Tibial nerve (tissue), 3 donors: ENCODE results near the gene MSI2.

Experiments used
- POLR2A ChIP-seq, 2 donors: fragments of 450-650 bp; IDR thresholded peaks; one replicate each; pipeline ENCODE4 v1.6.1; 2017; ENCODE audit warnings: antibody characterized with exemption in 2 of 2, mild to moderate bottlenecking in 2 of 2, moderate library complexity in 2 of 2
- TF ChIP-seq, protein P1 (sequence below), 5 experiments: fragments of 200-600 bp in 3 of 5; fragments of 450-650 bp in 2 of 5; sonication (generic) in 3 of 5; IDR thresholded peaks; one replicate each; pipeline ENCODE4 v1.5.1; 2016 to 2019; ENCODE audit warnings: antibody characterized with exemption in 5 of 5, mild to moderate bottlenecking in 3 of 5, moderate library complexity in 2 of 5

DNA sequence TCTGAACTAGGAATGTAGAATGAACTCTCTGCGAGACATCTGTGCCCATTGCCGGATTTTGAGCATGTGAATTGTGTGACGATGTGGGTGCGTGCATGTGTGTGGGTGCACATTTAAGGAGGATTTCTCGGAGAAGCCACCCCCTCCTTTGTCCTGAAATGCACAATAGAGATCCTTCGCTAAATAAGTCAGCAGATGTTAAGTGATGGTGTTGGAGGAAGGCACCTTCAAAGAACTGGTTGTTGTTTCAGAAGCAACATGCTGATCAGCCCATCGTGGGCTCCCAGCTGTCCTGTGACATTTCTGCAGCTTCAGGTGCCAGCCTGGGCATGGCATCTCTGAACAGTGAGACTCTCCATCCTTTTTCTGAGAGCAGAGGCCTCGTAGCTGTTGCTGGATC is 194.9 kb downstream of the MSI2 start:
- TF ChIP-seq, protein P1, sequence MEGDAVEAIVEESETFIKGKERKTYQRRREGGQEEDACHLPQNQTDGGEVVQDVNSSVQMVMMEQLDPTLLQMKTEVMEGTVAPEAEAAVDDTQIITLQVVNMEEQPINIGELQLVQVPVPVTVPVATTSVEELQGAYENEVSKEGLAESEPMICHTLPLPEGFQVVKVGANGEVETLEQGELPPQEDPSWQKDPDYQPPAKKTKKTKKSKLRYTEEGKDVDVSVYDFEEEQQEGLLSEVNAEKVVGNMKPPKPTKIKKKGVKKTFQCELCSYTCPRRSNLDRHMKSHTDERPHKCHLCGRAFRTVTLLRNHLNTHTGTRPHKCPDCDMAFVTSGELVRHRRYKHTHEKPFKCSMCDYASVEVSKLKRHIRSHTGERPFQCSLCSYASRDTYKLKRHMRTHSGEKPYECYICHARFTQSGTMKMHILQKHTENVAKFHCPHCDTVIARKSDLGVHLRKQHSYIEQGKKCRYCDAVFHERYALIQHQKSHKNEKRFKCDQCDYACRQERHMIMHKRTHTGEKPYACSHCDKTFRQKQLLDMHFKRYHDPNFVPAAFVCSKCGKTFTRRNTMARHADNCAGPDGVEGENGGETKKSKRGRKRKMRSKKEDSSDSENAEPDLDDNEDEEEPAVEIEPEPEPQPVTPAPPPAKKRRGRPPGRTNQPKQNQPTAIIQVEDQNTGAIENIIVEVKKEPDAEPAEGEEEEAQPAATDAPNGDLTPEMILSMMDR (IDR thresholded peaks at IDR 0.05) = no peak
- TF ChIP-seq POLR2A (IDR thresholded peaks at IDR 0.05) = no peak
